GM15510 (cell line): ENCODE measurements around the gene ANK3.

ENCODE experiments used
- POLR2A ChIP-seq: IDR thresholded peaks from 3 replicates; pipeline ENCODE4 v1.6.1; 2011; ENCODE audit warnings: borderline replicate concordance; ENCODE audit not compliant: insufficient read length; ENCODE audit errors: extremely low read depth

Gene ANK3

DNA sequence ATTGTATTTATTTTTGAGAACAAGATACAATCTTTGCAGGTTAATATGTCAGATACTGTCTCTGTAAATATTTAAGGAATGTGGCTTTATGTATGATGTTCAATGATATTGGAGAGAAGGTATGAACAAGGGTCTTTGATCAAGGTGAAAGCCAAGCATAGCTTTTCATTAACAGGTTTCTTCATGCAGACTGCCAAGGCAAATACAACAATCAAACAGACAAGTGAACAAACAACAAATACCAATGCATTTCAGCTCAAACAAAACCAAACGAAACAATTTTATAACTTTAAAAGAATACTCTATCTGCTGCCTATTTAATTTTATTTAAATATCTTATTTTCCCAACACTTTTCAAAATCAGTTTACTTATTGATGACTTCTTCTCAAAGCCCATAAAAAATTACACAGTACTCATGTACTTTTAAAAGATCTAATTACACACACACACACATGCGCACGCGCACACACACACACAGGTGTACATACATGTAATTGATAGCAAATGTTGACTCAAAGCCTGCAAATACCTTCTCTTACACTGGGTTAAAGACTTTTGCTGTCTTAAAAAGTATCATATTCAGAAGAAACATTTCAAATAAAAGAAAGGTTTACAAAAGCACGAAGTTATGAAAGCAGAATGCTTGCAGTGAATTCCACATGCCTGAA lies 282.2 kb downstream of the ANK3 start:
- TF ChIP-seq POLR2A, result no peak

DNA sequence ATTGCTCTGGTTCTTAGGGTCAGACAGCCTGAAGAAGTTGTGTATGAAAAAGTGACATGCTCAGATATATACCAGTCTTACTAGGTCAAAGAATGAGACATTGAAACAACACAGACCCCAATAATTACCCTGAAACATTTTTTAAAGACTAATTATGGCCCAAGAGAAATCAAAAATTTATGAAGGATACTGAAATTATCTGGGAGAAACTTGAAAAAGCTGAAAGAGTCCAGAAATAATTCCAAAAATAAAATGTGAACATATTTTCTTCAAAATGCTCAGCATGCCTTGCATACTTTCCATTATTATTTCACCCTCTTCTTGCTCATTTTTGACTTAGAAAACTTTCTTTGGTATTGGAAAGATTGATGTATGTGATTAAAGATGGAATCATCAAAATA lies 284.4 kb downstream of the ANK3 start:
- no peak for TF ChIP-seq POLR2A

DNA sequence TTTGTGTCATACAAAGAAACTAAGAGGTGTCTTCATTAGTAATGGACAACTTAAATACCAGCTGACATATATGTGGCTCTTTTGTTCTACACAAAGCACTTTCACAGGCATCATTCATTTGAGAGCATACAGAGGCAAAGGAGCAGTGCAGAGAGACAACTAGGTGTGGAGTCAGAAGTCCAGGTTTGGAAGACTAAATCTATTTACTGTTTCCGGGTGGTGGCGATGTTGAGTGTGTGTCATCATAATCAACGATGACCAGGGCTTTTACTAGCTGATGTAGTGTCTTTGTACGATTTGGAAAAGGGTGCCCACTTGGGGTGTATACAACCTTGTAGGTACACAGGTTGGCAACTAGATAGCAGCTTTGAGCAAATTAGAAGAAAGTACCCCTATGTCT lies 287.9 kb downstream of the ANK3 start:
- TF ChIP-seq POLR2A, result no peak

DNA sequence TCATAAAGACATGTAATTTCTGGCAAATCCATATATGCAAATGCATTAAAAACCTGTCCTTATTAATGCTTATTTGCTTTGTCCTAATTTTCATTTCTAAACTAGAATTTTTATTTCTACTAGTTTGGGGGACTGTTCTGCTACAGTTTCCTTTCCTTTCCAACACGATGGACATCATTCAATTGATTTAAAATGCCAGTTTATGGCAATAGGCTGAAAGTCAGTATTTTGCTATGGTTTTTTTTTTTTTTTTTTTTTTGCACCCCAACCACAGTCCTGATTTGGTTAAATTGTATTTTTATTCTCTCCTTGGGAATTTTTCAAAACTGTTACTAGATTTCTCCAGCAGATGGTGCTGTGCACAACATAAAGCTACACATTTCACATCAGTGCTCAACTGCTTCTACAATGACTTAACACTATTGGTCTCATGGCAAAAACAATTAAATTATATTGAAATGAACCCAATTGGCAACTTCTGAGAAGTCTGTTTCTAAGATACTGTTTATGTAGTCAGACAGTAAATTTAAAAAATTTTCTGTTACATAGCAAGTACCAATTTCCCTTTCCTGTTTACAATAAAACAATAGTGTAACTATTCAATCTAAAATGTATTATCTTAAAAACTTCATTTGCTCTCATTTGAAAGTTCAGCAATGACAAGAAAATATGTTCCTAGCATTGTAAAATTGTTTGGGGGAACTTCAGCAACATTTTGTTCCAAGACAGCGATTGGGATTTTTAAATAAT lies 289.5 kb downstream of the ANK3 start:
- no peak for TF ChIP-seq POLR2A

DNA sequence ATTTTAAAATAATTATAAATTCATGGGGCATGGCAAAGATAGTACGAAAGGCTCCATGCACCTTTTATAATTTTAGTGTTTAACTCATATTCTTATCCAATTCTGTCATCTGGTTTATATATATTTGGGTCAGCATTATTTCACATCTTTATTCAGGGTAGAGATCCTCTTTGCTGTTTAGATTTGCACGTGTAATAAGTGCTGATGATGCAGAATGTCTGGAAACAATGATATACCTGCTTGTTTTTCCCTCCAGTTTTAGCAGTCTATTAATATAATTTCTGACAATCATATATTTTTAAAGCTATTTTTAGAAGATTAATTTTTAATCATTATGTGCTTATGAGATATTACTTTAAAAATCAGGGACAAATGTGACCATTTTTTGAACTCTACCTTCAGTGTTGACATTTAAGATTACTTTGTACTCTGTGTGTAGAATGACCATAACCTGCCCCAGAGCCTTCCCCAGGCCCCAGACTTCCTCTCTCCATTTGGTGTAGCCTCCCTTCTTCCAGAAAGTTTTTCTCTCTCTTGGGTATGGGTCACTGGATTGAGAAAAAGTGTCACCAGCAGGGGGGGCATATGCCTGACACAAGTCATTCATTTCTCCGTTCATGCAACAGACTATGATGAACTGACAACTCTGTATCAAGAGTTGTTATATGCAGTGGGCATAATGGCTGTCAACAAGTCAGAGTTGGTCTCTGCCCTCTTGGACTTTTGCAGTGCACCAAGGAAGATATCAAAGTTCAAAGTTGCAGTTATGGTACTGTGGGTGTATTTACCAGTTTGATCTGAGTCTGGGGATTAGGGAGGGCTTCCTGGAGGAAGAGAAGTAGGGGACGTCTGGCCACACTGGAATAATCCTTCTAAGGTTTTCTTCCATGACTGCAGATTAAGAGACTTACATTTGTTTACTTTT lies 290.7 kb downstream of the ANK3 start:
- no peak for TF ChIP-seq POLR2A

DNA sequence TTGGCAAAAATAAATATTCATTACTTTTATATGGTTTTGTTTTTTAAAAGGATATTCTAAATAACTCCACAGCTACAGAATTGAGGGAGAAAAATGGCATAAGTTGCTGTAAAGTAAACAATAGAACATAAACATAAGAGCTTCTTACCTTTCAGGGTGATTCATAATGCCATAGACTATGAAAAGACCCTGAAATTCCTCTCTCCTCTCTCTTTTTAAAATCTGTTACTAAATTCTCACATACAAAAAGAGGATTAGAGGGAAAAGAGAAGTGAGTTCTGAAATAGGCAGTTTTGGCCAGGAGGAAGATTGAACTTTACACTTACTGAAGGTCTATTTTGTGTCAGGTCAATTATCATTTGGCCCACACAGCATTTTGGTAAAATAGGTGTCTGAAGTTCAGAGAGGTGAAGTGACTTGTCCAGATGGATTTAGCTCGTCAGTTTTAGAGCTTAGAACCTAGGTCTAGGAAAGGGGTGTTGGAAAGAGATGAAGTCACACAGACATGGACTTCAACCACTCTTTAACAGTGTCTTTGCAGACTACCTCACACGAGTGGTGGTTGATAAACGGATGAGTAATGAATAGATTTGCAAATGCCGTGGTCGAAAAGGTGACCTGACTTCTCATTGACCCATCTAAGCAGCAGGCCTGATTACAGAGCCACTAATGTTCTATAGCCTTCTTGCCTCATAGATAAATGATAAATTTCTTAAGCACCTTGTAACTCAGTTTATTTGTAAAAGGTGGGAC lies 292.7 kb downstream of the ANK3 start:
- no peak for TF ChIP-seq POLR2A

DNA sequence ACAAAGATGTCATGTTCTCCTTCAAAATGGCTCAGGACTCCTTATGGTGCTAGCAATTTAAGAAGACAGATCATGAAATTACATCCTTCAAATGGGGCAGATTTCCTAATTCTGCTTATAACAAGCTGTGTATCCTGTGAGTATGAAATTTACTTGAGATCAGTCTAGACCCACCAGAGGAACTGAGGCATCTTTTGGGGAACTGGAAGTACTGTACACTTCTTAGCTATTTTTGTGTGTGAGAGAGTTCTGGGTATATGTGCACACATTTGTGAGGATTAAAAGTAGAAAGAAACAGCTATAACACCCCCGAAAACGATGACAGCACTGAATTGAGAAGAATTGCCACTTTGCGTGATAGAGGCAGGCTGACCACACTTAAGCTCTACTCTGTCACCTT lies 296.4 kb downstream of the ANK3 start:
- TF ChIP-seq POLR2A, result no peak

DNA sequence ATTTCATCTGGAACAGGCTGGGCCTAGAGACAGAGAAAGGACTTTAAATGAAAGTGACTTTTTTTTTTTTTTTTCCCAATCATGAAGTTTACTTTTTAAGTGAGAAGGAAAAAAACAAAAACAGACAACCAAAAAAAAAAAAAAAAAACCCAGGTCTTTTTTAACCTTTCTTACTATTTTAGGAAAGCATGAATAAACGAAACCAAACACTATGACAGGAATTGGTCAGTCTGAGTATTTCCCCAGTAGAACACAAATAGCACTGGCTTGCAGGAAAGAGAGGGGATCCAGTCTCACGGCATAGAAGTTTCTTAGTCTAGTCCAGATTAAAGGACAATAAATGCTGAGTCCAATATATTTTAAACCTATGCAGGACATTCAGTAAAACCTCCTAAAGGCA lies 302.8 kb downstream of the ANK3 start:
- no peak for TF ChIP-seq POLR2A

DNA sequence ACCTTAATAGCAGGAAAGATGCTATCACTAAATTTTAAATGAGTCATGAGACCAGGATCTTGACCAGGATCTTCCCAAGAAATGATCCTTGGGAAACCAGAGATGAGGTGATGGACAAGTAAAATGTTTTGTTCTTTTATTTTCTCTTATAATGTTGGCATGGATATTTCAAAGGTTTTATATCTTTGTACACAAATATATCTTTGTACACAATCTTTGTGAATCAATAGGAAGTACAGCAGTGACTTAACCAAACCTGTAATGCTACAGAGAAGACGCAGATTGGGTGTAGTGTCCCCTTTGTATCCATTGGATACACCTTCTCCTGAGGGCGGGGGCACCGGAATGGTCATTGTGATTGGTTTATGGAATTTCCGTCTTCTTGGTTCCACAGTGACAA lies 303.3 kb downstream of the ANK3 start:
- no peak for TF ChIP-seq POLR2A

DNA sequence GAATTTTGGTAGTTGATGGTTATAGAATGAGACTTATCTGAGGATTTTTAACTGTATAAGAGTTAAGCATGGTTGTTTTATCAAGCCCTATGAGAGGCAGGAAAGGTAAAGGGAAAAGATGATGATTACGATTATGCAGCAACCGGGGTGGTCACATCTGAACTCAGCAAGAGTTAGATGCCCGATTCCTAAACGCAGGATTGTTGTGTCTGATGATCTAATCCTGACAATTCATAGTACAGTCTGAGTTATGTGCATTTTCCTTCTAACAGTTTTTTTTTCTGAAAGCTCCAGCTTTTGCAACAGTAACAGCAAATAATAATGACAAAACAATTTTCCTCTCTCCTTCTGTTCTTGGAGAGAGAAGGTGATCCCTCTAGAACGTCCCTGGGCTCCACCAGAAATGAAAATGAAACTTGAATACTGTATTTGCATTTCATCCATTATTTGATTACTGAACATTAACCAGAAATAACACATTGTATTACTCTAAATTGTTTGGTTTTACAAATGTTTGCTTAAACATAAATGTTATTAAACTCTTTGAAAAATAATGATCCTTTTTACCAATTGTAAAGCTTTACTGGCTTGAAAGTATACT lies 306.8 kb downstream of the ANK3 start:
- no peak for TF ChIP-seq POLR2A

DNA sequence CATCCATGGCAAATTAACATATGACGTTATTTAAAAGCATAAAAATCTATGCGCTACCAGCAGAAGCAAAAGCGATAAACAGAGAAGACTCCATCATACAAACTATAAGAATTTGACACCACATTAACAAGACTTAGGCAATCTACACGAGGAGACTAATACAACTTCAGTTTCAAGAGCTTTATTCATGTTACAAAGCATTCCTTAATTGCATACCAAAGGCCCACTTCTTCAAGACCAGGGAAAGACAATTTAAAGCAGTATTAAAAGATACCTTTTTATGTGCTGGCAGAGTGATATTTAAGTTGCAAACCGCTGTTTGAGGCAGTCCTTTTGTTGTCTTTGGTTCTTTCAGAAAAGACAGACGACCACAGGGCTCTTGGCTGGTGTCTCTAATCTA lies 307.3 kb downstream of the ANK3 start:
- no peak for TF ChIP-seq POLR2A

DNA sequence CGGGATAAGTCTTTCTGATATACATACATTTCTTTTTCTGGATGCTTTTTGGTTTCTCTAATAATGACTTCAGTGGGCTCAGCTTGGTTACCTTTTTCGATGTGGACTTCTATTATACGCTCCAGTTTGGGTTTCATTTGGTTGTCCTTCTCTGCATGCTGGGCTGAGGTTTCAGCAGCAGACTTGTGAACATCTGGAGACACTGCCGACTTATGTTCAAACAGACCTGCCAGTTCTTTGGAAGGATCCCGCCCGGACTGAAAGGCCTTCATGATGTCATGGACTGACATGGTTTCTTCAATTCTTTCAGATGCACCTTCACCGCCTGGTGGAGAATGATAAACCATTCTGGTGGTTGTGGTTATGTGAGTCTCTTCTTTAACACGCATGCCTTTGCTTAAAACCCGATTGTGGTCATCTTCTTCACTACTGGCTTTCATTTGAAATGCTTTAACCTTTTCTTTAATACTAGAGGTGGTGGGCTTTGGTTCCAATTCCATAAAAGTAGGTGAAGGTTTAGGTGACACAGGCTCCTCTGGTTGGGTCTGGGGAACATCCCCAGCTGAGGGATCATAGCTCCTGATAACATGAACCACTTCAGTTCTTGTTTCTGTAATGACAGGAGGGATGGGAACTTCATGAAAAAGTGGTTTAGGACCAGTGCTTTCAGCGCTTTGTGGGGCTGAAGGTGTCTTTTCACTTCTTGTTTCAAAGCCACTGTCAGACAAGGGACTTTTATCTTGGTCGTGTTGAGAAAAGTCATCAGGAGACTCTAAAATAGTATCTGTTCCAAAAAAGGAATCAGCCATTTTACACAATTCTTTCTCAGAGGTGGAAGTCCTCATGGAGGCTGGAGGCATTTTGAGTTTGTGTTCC lies 315.7 kb downstream of the ANK3 start:
- no peak for TF ChIP-seq POLR2A

DNA sequence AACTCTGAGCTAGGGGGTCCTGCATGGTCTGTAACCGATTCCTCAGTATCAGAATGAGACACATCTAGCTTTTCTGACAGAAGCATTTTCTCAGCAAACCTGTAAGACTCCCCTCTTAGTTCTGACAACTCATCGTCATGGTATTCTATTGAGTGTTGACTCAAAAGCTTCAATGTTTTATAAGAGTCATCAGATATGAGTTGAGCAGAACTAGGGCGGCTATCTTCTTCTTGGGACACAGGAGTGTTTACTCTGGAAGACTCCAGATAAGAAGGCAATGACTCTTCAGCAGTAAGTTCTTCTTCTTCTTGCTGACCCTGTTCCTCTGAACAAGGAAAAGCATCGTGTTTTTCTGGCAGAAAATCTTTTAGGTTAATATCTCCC lies 316.3 kb downstream of the ANK3 start:
- TF ChIP-seq POLR2A, result no peak
